HUDEP-2 (cell line): ENCODE data around the gene NFIA.
"Not testable (repeated sequence)": the region's sequence is repeated elsewhere in the genome, so short reads cannot be mapped to it uniquely, and the experiment has no call there.

Source experiments
- DNase-seq, 76 experiments: peaks; one replicate each; lab custom pipeline; 2025; ENCODE audit not compliant: unreplicated experiment in 76 of 76; lab: John Stamatoyannopoulos, UW

Gene NFIA

GRCh38 chr1:61260171-61260570 is 177.8 kb downstream of the NFIA start:
- no peak for DNase-seq

GRCh38 chr1:61261595-61261994 is 179.2 kb downstream of the NFIA start:
- no peak for DNase-seq

GRCh38 chr1:61263905-61264824 is 181.8 kb downstream of the NFIA start:
- DNase-seq: no peak

GRCh38 chr1:61264825-61265242 is 182.5 kb downstream of the NFIA start:
- DNase-seq: no peak

GRCh38 chr1:61265665-61266064 is 183.3 kb downstream of the NFIA start:
- DNase-seq: no peak

GRCh38 chr1:61266738-61267137 is 184.4 kb downstream of the NFIA start:
- DNase-seq: no peak

- no peak for DNase-seq
Measured at GRCh38 chr1:61268546-61269240, 186.3 kb downstream of the NFIA start.

- no peak for DNase-seq
Measured at GRCh38 chr1:61269602-61270001, 187.2 kb downstream of the NFIA start.

- no peak for DNase-seq
Measured at GRCh38 chr1:61270107-61270506, 187.7 kb downstream of the NFIA start.

- peak in 32 of 76 experiments; percentile 19 to 82 (median 49) for DNase-seq
Measured at GRCh38 chr1:61270761-61271411, 188.5 kb downstream of the NFIA start.

GRCh38 chr1:61271412-61271789 is 189.0 kb downstream of the NFIA start:
- DNase-seq: peak in 6 of 76 experiments; percentile 4 to 52 (median 33)

GRCh38 chr1:61273167-61273705 is 190.9 kb downstream of the NFIA start:
- no peak for DNase-seq

- DNase-seq: no peak
Measured at GRCh38 chr1:61273861-61274260, 191.5 kb downstream of the NFIA start.

- DNase-seq: no peak
Measured at GRCh38 chr1:61274939-61275338, 192.6 kb downstream of the NFIA start.

GRCh38 chr1:61276246-61276645 is 193.9 kb downstream of the NFIA start:
- no peak for DNase-seq

- no peak for DNase-seq
Measured at GRCh38 chr1:61277121-61277690, 194.8 kb downstream of the NFIA start.

- DNase-seq: not testable (repeated sequence)
Measured at GRCh38 chr1:61278503-61278902, 196.1 kb downstream of the NFIA start.

- DNase-seq: no peak
Measured at GRCh38 chr1:61278966-61279365, 196.6 kb downstream of the NFIA start.

GRCh38 chr1:61279570-61279969 is 197.2 kb downstream of the NFIA start:
- DNase-seq: no peak

- no peak for DNase-seq
Measured at GRCh38 chr1:61280452-61280851, 198.1 kb downstream of the NFIA start.

GRCh38 chr1:61282387-61282786 is 200.0 kb downstream of the NFIA start:
- DNase-seq: no peak
